SW480 (cell line): ENCODE measurements around the gene FOXN3.
"Not testable (repeated sequence)": the region's sequence is repeated elsewhere in the genome, so short reads cannot be mapped to it uniquely, and the experiment has no call there.

Source experiments
- DNase-seq: peaks from one replicate; pipeline ENCODE4 v3.0.0-alpha.2; 2016; ENCODE audit warnings: low spot score

FOXN3 gene

DNA sequence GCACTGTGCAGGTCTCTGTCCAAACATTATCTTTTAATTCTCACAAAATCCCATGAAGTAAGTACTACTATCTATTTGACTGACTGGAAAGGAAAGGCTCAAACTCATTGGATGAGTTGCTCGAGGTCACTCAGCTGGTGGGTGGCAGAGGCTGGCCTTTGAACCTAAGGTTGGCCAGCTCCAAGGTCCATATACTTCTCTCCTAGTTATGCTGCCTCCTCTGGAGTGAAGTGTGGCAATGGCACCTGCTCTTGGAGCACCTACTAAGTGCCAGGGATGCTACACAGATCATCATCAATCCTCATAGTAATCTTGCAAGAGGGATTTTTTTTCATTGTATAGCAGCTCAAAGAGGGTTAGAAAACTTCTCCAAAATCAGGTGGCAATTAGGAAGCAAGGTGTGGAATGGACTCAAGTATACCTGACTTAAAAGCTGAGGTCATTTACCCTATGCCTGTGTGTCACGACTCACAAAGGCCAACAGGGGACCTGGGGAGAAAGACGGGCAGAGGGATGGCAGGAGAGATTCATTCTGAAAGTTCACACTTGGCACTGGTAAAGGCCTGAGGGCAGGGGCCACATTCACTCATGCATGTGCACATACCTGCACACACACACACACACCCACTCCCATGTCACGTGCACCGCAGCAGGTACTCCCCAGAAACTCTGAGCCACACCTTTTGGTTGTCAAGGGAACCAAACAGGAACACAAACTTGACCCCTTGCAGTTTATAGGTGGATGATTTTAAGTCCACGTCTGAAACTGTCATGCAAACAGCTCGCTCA is 146.4 kb downstream of the FOXN3 start:
- DNase-seq, result peak; percentile 78

- no peak for DNase-seq
These were observed 147.6 kb downstream of the FOXN3 start for GRCh38 chr14:89269404-89269803.

DNA sequence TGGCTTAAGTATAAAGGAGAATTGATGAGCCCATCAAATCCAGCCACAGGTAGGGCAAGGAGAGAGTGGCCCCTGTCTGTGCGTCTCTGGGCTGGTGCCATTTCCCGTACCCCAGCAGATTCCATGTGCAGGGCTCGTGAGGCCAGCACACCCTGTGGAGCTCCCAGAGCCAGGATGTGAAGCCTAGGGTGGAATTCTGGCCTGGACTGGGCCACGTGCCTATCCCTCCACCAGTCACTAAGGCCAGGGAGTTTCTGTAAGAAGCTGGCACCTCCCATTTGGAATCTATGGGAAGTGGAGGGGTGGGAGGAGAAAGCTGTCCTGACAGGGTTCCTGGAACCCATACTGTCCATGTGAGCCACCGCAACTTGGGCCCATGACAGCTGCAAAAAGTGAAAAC is 148.5 kb downstream of the FOXN3 start:
- no peak for DNase-seq

DNA sequence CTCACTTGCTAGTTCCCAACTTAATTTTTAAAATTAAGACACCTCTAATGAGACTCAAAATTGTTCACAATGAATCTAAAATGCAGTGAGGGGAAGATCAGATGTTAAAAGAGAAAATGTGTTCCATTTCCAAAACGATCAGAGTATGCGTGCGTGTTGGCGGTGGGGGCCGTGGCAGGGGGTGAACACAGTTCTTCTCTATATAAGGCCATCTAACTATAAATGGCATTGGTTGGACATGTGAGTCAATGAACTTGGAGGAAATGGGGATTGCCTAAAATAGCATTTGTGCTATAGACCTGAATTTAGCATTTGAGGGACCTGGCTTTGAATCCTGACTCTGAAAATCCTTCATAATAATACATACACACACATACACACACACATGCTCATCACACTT is 149.4 kb downstream of the FOXN3 start:
- DNase-seq, result no peak

- no peak for DNase-seq
These were observed 149.9 kb downstream of the FOXN3 start for GRCh38 chr14:89267163-89267562.

DNA sequence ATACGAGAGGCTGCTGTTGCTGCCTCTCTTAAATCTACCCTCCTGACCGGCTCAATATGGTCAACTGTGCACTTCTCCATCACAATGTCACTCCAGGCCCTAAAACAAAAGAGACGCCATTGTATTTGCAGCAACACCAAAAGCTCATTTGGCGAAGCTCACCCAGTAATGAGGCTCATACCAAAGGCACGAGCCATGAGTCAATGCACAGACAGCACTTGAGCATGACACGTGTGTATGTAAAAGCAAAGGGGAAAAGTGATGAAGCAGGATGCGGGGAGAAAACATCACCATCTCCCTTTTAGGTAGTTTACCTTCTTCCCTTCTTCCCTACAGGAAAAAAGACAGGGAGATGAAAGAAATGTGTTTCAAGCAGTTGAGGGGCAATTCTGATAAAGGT is 150.3 kb downstream of the FOXN3 start:
- no peak for DNase-seq

GRCh38 chr14:89265234-89265633 is 151.8 kb downstream of the FOXN3 start:
- no peak for DNase-seq

- no peak for DNase-seq
These were observed 152.7 kb downstream of the FOXN3 start for GRCh38 chr14:89264196-89264800.

GRCh38 chr14:89262041-89262440 is 155.0 kb downstream of the FOXN3 start:
- DNase-seq, result no peak

- no peak for DNase-seq
These were observed 156.1 kb downstream of the FOXN3 start for GRCh38 chr14:89260898-89261297.

GRCh38 chr14:89259951-89260609 is 157.0 kb downstream of the FOXN3 start:
- no peak for DNase-seq

- DNase-seq, result no peak
These were observed 158.2 kb downstream of the FOXN3 start for GRCh38 chr14:89258728-89259273.

DNA sequence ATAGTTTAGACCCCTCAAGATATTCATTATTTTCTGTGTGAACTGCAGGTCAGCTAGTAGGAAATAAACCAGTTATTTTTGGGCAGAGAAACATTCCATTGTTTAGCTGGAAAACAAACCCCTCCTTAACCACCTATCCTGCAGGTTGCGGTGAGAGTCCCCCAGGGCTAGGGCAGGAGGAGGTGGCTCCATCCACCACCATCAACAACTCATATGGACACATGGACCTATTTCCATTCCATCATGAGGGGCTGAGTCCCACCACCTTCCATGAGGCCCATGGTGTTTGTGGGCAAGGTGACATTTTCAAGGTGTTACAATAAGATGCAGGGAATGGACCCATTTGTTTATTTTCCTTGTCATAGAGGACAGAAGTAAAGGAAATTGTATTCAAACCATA is 160.1 kb downstream of the FOXN3 start:
- DNase-seq, result no peak

- no peak for DNase-seq
These were observed 160.8 kb downstream of the FOXN3 start for GRCh38 chr14:89256283-89256682.

DNA sequence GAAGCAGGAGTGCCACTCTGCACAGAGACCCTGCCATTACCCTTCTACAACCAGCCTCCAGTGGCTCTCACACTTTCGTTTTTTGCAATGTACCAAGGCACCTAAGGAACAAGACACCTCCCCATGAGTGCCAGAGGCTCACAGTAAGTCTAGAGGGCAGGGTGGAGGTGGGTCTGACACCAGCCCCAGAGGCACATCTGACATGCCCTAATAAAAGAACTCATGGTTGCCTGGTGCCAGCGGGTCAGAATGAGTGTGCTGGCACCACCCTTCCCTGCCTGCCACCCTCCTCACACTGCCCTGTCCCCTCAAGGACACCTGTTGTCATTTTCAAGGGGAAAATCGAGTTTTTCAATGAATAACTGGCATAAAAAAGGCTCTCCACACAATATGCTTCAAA is 161.2 kb downstream of the FOXN3 start:
- DNase-seq, result no peak

GRCh38 chr14:89255012-89255411 is 162.0 kb downstream of the FOXN3 start:
- DNase-seq, result no peak

DNA sequence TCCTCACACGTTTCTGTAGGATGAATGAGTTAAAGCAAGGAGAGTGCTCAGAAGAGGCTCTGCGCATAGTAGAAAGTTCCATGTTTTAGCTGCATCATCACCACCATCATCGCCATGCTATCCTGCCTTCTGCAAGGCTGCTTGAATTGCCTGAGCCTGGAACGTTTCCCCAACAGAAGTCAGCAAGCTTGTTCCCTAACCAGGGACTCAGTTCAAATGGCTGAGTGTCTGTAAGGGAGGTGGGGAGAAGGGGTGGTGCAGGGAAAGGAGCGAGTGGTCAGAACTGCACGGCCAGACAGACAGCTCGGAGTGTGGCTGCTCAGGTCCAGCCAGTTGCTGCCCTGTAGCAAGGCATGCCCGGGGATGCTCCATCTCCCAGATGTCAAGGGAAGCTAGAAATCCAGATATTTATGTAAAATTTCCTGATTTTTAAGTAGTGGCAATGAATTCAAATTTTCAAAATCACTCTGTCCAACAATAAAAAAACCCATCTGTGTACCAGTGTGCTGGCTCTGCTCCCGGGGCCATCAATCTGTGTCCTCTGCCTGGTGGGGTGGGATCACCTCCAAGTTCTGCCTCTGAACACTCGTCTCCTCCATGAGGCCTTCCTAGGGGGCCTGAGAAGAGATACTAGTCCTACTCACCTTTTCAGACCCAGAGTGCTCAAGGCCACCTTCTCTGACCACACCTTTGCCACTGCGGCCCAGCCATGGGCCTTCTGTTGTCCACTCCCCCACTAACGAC is 162.7 kb downstream of the FOXN3 start:
- no peak for DNase-seq

DNA sequence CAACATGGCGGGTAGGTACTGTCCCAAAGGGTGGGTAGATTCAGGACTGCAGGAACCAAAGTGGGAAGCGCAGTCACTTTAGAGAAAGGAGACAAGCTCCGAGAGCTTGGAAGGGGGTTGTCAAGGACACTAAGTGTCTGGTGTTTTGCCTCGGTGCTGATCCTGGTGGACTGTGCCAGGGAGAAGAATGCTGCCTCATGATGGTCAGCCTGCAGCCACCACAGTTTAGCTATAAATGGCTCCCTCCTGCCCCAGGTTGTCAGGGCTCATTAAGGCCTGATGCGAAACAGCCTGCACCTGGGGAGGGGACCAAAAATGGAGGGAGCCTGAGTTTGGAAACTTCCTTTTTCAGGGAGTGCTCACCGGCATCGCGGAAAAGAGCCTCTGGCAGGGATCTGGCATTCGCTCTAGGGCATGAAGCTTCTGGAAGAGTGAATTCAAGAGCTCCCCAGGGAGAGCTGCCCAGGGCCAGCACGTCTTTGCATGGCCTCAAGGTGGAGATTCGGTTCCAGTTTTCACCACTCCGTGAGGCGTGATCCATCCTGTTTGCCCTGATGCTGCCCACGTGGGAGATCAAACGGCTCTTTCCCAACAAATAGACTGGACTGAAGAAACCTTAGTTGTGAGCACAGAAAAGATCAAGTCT is 164.0 kb downstream of the FOXN3 start:
- no peak for DNase-seq

- no peak for DNase-seq
These were observed 166.0 kb downstream of the FOXN3 start for GRCh38 chr14:89251061-89251460.

GRCh38 chr14:89250655-89250975 is 166.4 kb downstream of the FOXN3 start:
- DNase-seq, result not testable (repeated sequence)

DNA sequence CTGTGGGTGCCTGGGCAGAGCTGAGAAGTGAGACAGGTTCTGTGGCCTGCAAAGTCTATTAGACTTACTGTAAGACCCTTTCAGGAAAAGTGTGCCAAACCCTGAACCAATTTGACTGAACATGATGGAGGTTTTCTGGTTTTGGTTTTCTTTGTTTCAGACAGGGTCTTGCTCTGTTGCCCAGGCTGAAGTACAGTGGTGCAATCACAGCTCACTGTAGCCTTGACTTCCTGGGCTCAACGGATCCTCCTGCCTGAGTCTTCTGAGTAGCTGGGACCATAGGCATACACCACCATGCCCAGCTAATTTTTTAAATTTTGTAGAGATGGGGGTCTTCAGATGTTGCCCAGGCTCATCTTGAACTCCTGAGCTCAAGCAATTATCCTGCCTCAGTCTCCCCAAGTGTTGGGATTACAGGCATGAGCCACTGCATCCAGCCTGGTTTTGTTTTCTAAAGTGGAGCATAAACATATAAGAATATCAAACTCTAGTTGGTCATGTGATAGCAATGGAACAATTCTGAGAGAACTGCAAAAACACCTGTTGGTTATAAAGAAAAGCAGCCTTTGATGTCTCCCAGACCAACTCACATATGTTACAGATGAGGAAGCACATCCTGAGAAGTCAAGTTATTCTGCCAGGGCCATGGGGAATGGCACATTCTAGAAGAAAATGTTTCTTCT is 166.9 kb downstream of the FOXN3 start:
- no peak for DNase-seq
